H1 (cell line): ENCODE measurements around the gene ZNF546. TPM values are rescaled to one million over a fixed set of nuclear protein-coding genes. Genes with fewer than 3 reads are reported as not detected.

Experiments
- CTCF ChIA-PET: fragments of 300-600 bp; sonication (Branson Sonifier 250); formaldehyde crosslinking; loops from one replicate; lab custom pipeline; 2021; ENCODE audit not compliant: partially characterized antibody; lab: Charles Lee
- POLR2A ChIA-PET: fragments of 300-600 bp; sonication (Branson Sonifier 250); formaldehyde crosslinking; loops from one replicate; lab custom pipeline; 2021; ENCODE audit warnings: inconsistent platforms; ENCODE audit not compliant: partially characterized antibody; lab: Charles Lee
- DNase-seq, 2 experiments: peaks; one replicate each; pipeline versions ENCODE4 v3.0.0 to v3.0.0-alpha.2; 2010 to 2022; ENCODE audit warnings: low spot score in 2 of 2, low read depth in 1 of 2, mixed read lengths in 1 of 2
- FAIRE-seq: peaks from 2 replicates; lab custom pipeline; 2011; peaks lifted over from hg19 to GRCh38; lab: Jason Lieb, UNC
- H2AFZ ChIP-seq: 2 replicates; pipeline ENCODE4 v1.8.1; 2012; ENCODE audit warnings: low read length, inconsistent platforms
- H2AK5ac ChIP-seq: 2 replicates; pipeline ENCODE4 v1.6.1; 2013; ENCODE audit warnings: low read depth, low read length
- H2BK120ac ChIP-seq: replicated peaks from 2 replicates; pipeline ENCODE3; 2013; ENCODE audit warnings: low read depth, low read length, inconsistent platforms
- H2BK12ac ChIP-seq: 2 replicates; pipeline ENCODE4 v1.6.1; 2013; ENCODE audit warnings: low read depth, low read length
- H2BK15ac ChIP-seq: 2 replicates; pipeline ENCODE4 v1.6.1; 2013; ENCODE audit warnings: low read length
- H2BK20ac ChIP-seq: 2 replicates; pipeline ENCODE4 v1.6.1; 2013; ENCODE audit warnings: low read length
- H2BK5ac ChIP-seq: 2 replicates; pipeline ENCODE4 v1.6.1; 2013; ENCODE audit warnings: low read depth, low read length
- H3K14ac ChIP-seq: 2 replicates; pipeline ENCODE4 v1.6.1; 2013; ENCODE audit warnings: inconsistent platforms; ENCODE audit not compliant: insufficient read length
- H3K18ac ChIP-seq: 2 replicates; pipeline ENCODE4 v1.6.1; 2013; ENCODE audit warnings: low read length; ENCODE audit errors: extremely low read depth
- H3K23ac ChIP-seq: 2 replicates; pipeline ENCODE4 v1.6.1; 2013; ENCODE audit warnings: inconsistent platforms; ENCODE audit not compliant: insufficient read length
- H3K23me2 ChIP-seq: 2 replicates; pipeline ENCODE4 v1.6.1; 2013; ENCODE audit warnings: low read depth, low read length
- H3K27ac ChIP-seq: 2 replicates; pipeline ENCODE4 v1.6.1; 2011; ENCODE audit warnings: low read depth, low read length, inconsistent platforms
- H3K27me3 ChIP-seq, 4 experiments: replicated peaks in 1 of 4; 1 replicate in 1 of 4; 2 replicates in 3 of 4; pipeline versions ENCODE4 v1.6.1 to v1.8.1; 2011 to 2013; ENCODE audit warnings: low read length in 3 of 4, mild to moderate bottlenecking in 3 of 4, inconsistent platforms in 2 of 4, mixed read lengths in 2 of 4, moderate library complexity in 1 of 4; ENCODE audit not compliant: control insufficient read depth in 3 of 4, insufficient read depth in 3 of 4; ENCODE audit errors: extremely low read depth in 1 of 4
- H3K36me3 ChIP-seq, 4 experiments: 2 replicates each; pipeline versions ENCODE4 v1.6.1 to v1.8.1; 2011 to 2013; ENCODE audit warnings: mild to moderate bottlenecking in 4 of 4, low read length in 3 of 4, moderate library complexity in 2 of 4, control low read depth in 1 of 4, inconsistent platforms in 1 of 4; ENCODE audit not compliant: insufficient read depth in 4 of 4, control insufficient read depth in 2 of 4
- H3K4ac ChIP-seq: replicated peaks from 2 replicates; pipeline ENCODE3; 2013; ENCODE audit warnings: low read length, low read depth, mixed read lengths, inconsistent platforms; ENCODE audit not compliant: insufficient read length
- H3K4me1 ChIP-seq, 4 experiments: replicated peaks in 1 of 4; 1 replicate in 1 of 4; 2 replicates in 3 of 4; pipeline versions ENCODE4 v1.6.1 to v1.8.1; 2011 to 2013; ENCODE audit warnings: low read length in 3 of 4, inconsistent platforms in 2 of 4, mixed read lengths in 1 of 4; ENCODE audit not compliant: insufficient read depth in 4 of 4, control insufficient read depth in 3 of 4
- H3K4me2 ChIP-seq, 2 experiments: 2 replicates each; pipeline versions ENCODE4 v1.6.1 to v1.8.1; 2011 to 2013; ENCODE audit warnings: low read depth in 2 of 2, low read length in 2 of 2, control low read depth in 1 of 2, inconsistent platforms in 1 of 2, mild to moderate bottlenecking in 1 of 2; ENCODE audit not compliant: insufficient read depth in 1 of 2
- H3K4me3 ChIP-seq, 4 experiments: fragments of 200-600, 300-600 bp in 1 of 4; sonication (generic), shearing (Covaris generic), sonication (Bioruptor Twin) in 1 of 4; 2 replicates each; pipeline versions ENCODE4 v1.5.1 to v1.8.1; 2011 to 2016; ENCODE audit warnings: low read length in 4 of 4, low read depth in 3 of 4, control low read depth in 2 of 4, inconsistent platforms in 2 of 4, mild to moderate bottlenecking in 2 of 4, mixed read lengths in 1 of 4, moderate library complexity in 1 of 4; ENCODE audit not compliant: insufficient read depth in 2 of 4; ENCODE audit errors: extremely low read depth in 1 of 4
- H3K56ac ChIP-seq: replicated peaks from 2 replicates; pipeline ENCODE3; 2013; ENCODE audit warnings: low read depth, mild to moderate bottlenecking, mixed read lengths, low read length, inconsistent platforms; ENCODE audit not compliant: insufficient read length
- H3K79me1 ChIP-seq: 2 replicates; pipeline ENCODE4 v1.6.1; 2013; ENCODE audit warnings: low read depth, low read length, control low read depth
- H3K79me2 ChIP-seq, 2 experiments: 2 replicates each; pipeline versions ENCODE4 v1.6.1 to v1.8.1; 2012 to 2013; ENCODE audit warnings: low read length in 2 of 2, mild to moderate bottlenecking in 2 of 2, inconsistent platforms in 1 of 2; ENCODE audit not compliant: insufficient read depth in 2 of 2, control insufficient read depth in 1 of 2
- H3K9ac ChIP-seq, 4 experiments: replicated peaks in 1 of 4; 1 replicate in 1 of 4; 2 replicates in 3 of 4; pipeline versions ENCODE4 v1.6.1 to v1.8.1; 2011 to 2013; ENCODE audit warnings: low read depth in 3 of 4, low read length in 3 of 4, control low read depth in 2 of 4, mild to moderate bottlenecking in 2 of 4, moderate library complexity in 2 of 4, inconsistent platforms in 1 of 4; ENCODE audit errors: extremely low read depth in 1 of 4
- H3K9me3 ChIP-seq, 2 experiments: 2 replicates each; pipeline versions ENCODE4 v1.6.1 to v1.8.1; 2012 to 2013; ENCODE audit warnings: mild to moderate bottlenecking in 2 of 2, moderate library complexity in 2 of 2, control low read depth in 1 of 2, inconsistent platforms in 1 of 2, low read depth in 1 of 2, low read length in 1 of 2, mixed read lengths in 1 of 2; ENCODE audit not compliant: insufficient read depth in 2 of 2
- H4K20me1 ChIP-seq, 2 experiments: replicated peaks in 1 of 2; 2 replicates each; pipeline versions ENCODE3 to v1.8.1; 2011 to 2013; ENCODE audit warnings: inconsistent platforms in 2 of 2, low read length in 2 of 2, mild to moderate bottlenecking in 1 of 2; ENCODE audit not compliant: insufficient read depth in 2 of 2, control insufficient read depth in 1 of 2
- H4K5ac ChIP-seq: 2 replicates; pipeline ENCODE4 v1.6.1; 2013; ENCODE audit warnings: low read length, low read depth, mixed read lengths, inconsistent platforms; ENCODE audit not compliant: insufficient read length
- H4K8ac ChIP-seq: 2 replicates; pipeline ENCODE4 v1.8.0; 2013; ENCODE audit warnings: mild to moderate bottlenecking, moderate library complexity, low read length, inconsistent platforms; ENCODE audit not compliant: insufficient read depth; ENCODE audit errors: extremely low read depth
- H4K91ac ChIP-seq: replicated peaks from 2 replicates; pipeline ENCODE3; 2013; ENCODE audit warnings: low read length, mixed read lengths, inconsistent platforms; ENCODE audit not compliant: insufficient read length
- ATF3 ChIP-seq: IDR thresholded peaks from 2 replicates; pipeline ENCODE4 v1.6.1; 2011; ENCODE audit warnings: low read depth, mild to moderate bottlenecking, low read length; ENCODE audit not compliant: insufficient read depth
- CBX8 ChIP-seq: fragments of 300-800, 300-1000 bp; sonication (generic); IDR thresholded peaks from 2 replicates; pipeline ENCODE4 v1.7.1; 2016; ENCODE audit warnings: low read depth, low read length, borderline replicate concordance
- JUN ChIP-seq: IDR thresholded peaks from 2 replicates; pipeline ENCODE4 v1.6.1; 2011; ENCODE audit warnings: low read depth, mild to moderate bottlenecking, improper control_type of control experiment, low read length
- JUND ChIP-seq: IDR thresholded peaks from 2 replicates; pipeline ENCODE4 v1.6.1; 2011; ENCODE audit warnings: mild to moderate bottlenecking, improper control_type of control experiment, low read length
- NANOG ChIP-seq: IDR thresholded peaks from 2 replicates; pipeline ENCODE4 v1.6.1; 2011; ENCODE audit warnings: low read length, low read depth, mild to moderate bottlenecking, inconsistent platforms; ENCODE audit not compliant: insufficient read depth, poor library complexity, severe bottlenecking
- NRF1 ChIP-seq: IDR thresholded peaks from 2 replicates; pipeline ENCODE4 v1.6.1; 2011; ENCODE audit warnings: mild to moderate bottlenecking, low read depth, low read length, improper control_type of control experiment
- RFX5 ChIP-seq: IDR thresholded peaks from 2 replicates; pipeline ENCODE4 v1.6.1; 2011; ENCODE audit warnings: low read depth, low read length, improper control_type of control experiment, borderline replicate concordance
- RXRA ChIP-seq: IDR thresholded peaks from 2 replicates; pipeline ENCODE4 v1.6.1; 2011; ENCODE audit warnings: low read depth, mild to moderate bottlenecking, low read length, moderate library complexity; ENCODE audit not compliant: insufficient read depth
- SAP30 ChIP-seq: fragments of 300-600 bp; sonication (generic); IDR thresholded peaks from 2 replicates; pipeline ENCODE4 v1.7.1; 2012; ENCODE audit warnings: low read length, moderate library complexity, mild to moderate bottlenecking, inconsistent platforms; ENCODE audit not compliant: insufficient read depth, insufficient replicate concordance
- SIX5 ChIP-seq: IDR thresholded peaks from 2 replicates; pipeline ENCODE4 v1.6.1; 2011; ENCODE audit warnings: mild to moderate bottlenecking, low read depth, low read length
- SP2 ChIP-seq: IDR thresholded peaks from 2 replicates; pipeline ENCODE4 v1.6.1; 2012; ENCODE audit warnings: mild to moderate bottlenecking, low read length, inconsistent platforms
- SUZ12 ChIP-seq: fragments of 200-600 bp; sonication (generic); IDR thresholded peaks from 2 replicates; pipeline ENCODE4 v1.6.1; 2012; ENCODE audit warnings: mild to moderate bottlenecking, inconsistent platforms, low read length, moderate library complexity, mixed read lengths
- TBP ChIP-seq: IDR thresholded peaks from 2 replicates; pipeline ENCODE4 v1.6.1; 2011; ENCODE audit warnings: low read depth, low read length, improper control_type of control experiment
- TEAD4 ChIP-seq: IDR thresholded peaks from 2 replicates; pipeline ENCODE4 v1.6.1; 2012; ENCODE audit warnings: low read depth, low read length, inconsistent platforms, mixed read lengths
- YY1 ChIP-seq: IDR thresholded peaks from 2 replicates; pipeline ENCODE4 v1.6.1; 2011; ENCODE audit warnings: low read depth, mild to moderate bottlenecking, low read length
- WGBS, 2 experiments: shearing (Covaris generic) in 1 of 2; methylation state at CpG; one replicate each; pipeline versions ENCODE4 v1.1.6 to v1.1.7; 2013 to 2015; ENCODE audit warnings: low lambda C conversion rate in 2 of 2, mixed read lengths in 2 of 2, inconsistent platforms in 1 of 2, low coverage in 1 of 2, missing lambda C conversion rate in 1 of 2; ENCODE audit not compliant: insufficient replicate concordance in 2 of 2, insufficient coverage in 1 of 2, insufficient read length in 1 of 2; ENCODE audit errors: extremely low coverage in 1 of 2, missing lambda C conversion rate in 1 of 2; 5-methylcytosine and 5-hydroxymethylcytosine counted together
- polyA plus RNA-seq, 7 experiments: library from polyadenylated mRNA; depleted of rRNA in 3 of 7; stranded (reverse) in 5 of 7; unstranded in 2 of 7; fragments of >200 nt in 5 of 7; fragments of 200-250 nt in 2 of 7; gene quantifications; 1 replicate in 5 of 7; 2 replicates in 1 of 7; 4 replicates in 1 of 7; pipeline versions ENCODE4 v1.2.1 to v1.2.3, GENCODE V29; 2011 to 2013; ENCODE audit warnings: missing spikeins in 2 of 7, mixed read lengths in 2 of 7
- total RNA-seq: library from RNA; stranded (reverse); fragmentation: NEBNext Ultra II Directional; extraction: Animal tissue kit (Norgen Biotek cat#: 25700); gene quantifications from 2 replicates; pipeline ENCODE4 v1.2.1, GENCODE V29; 2021

Gene ZNF546
- total and polyA plus RNA-seq, 2 of the 8 experiments (the other 6 are each of a cell fraction or from before 2014, with no cell fraction given): 0.21 to 1.1 TPM

DNA sequence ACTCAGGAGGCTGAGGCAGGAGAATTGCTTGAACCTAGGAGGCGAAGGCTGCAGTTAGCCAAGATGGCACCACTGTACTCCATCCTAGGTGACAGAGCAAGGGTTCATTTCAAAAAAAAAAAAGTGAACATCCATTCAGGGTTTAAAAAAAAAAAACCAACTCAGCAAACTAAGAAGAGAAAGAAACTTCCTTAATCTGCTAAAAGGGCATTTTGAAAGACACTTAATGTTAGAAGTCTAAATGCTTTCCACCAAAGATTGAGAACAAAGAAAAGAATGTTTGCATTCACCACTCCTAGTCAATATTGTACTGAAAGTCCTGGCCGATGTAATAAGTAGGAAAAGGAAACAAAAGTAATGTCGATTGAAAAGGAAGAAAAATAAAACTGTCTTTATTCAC is 33.0 kb upstream of the ZNF546 start:
- no peak overlapping the region for H2BK15ac ChIP-seq
- no peaks in the 10 kb centered on the region for H3K9me3 ChIP-seq
- peaks cover 0 to 4% (median 0%) of the 10 kb centered on the region in 4 experiments; a peak in 1 of 7 replicates for H3K4me1 ChIP-seq
- H4K5ac ChIP-seq: no peak overlapping the region
- DNase-seq (no peak), FAIRE-seq (no peak)
- no peak overlapping the region for H3K27ac ChIP-seq
- H4K8ac ChIP-seq: no peak overlapping the region
- H3K79me2 ChIP-seq: no peaks in the 10 kb centered on the region
- H4K20me1 ChIP-seq: no peaks in the 10 kb centered on the region
- H2BK20ac ChIP-seq: no peak overlapping the region
- no peaks in the 10 kb centered on the region for H3K36me3 ChIP-seq
- H2BK12ac ChIP-seq: no peak overlapping the region
- H3K23ac ChIP-seq: no peak overlapping the region
- no peak overlapping the region for H3K4me3 ChIP-seq
- no peaks in the 10 kb centered on the region for H3K27me3 ChIP-seq
- no peak overlapping the region for H3K56ac ChIP-seq
- ChIA-PET CTCF (no interaction called here), POLR2A (no interaction called here)
- no peak overlapping the region for H4K91ac ChIP-seq
- H2AK5ac ChIP-seq: no peak overlapping the region
- no peak overlapping the region for H3K4ac ChIP-seq
- no peak overlapping the region for H2BK5ac ChIP-seq
- no peak overlapping the region for H2AFZ ChIP-seq
- no peak overlapping the region for H3K14ac ChIP-seq
- H2BK120ac ChIP-seq: no peak overlapping the region
- H3K4me2 ChIP-seq: no peak overlapping the region
- no peak overlapping the region for H3K9ac ChIP-seq
- H3K79me1 ChIP-seq: no peaks in the 10 kb centered on the region
- H3K23me2 ChIP-seq: no peaks in the 10 kb centered on the region
- no peak overlapping the region for H3K18ac ChIP-seq
- 80% methylated on average over 3 of the region's 3 CpGs; no CpG with 5 or more reads in 1 of the 2 experiments for WGBS, 2 experiments
- TF ChIP-seq SUZ12 (no peak), JUN (no peak), CBX8 (no peak), TEAD4 (no peak), SIX5 (no peak), NANOG (no peak), RFX5 (no peak), NRF1 (no peak), TBP (no peak), JUND (no peak), SP2 (no peak), ATF3 (no peak), RXRA (no peak), SAP30 (no peak), YY1 (no peak)
